GM18873 (cell line): Measurements from ENCODE around the gene CST6.
"Not testable (repeated sequence)": the region's sequence is repeated elsewhere in the genome, so short reads cannot be mapped to it uniquely, and the experiment has no call there.

ENCODE experiments used
- ATAC-seq: cut with Tn5 transposase; IDR thresholded peaks from one replicate; pipeline ENCODE4 v1.9.1; 2021; ENCODE audit warnings: mild to moderate bottlenecking, moderate library complexity, moderate number of reproducible peaks; ENCODE audit not compliant: unreplicated experiment, low FRiP score

CST6 gene

DNA sequence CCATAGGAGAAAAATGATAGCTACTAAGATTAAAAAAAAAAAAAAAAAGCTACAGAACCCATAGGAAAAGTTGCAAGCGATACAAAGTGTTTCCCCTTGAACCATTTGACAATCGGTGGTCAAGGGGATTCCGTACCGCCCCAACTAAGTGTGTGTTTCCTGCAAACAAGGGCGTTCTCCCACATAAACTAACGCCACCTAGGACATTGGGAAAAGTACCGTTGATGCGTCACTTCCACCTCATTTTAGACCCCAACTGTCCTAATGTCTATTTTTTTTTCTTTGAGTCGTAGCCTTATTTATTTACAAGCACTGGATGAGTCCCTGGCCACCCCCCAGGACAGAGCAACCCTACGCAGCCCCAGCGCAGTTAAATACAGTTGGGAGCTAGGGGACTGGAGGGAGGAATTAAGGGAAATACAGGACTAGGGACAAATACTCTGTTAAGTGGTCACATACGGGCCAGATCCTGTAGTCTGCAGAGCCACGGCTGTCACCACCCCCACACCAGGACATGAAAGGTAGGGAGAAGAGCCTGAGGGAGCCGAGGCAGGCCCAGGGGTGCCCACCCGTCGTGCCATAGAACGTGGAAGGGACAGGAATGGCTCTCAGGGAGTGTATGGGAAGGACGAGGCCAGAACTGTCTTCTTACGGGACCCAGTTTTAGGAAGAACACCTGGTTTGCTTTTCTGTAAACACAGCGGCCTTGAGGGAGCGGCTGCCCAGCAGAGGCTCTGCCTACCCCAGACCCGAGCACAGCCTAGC, 28.8 kb upstream of the CST6 start:
- no peak for ATAC-seq

- no peak for ATAC-seq
These were observed 28.2 kb upstream of the CST6 start for GRCh38 chr11:65983589-65983987.

- ATAC-seq, result no peak
These were observed 24.5 kb upstream of the CST6 start for GRCh38 chr11:65987336-65987735.

DNA sequence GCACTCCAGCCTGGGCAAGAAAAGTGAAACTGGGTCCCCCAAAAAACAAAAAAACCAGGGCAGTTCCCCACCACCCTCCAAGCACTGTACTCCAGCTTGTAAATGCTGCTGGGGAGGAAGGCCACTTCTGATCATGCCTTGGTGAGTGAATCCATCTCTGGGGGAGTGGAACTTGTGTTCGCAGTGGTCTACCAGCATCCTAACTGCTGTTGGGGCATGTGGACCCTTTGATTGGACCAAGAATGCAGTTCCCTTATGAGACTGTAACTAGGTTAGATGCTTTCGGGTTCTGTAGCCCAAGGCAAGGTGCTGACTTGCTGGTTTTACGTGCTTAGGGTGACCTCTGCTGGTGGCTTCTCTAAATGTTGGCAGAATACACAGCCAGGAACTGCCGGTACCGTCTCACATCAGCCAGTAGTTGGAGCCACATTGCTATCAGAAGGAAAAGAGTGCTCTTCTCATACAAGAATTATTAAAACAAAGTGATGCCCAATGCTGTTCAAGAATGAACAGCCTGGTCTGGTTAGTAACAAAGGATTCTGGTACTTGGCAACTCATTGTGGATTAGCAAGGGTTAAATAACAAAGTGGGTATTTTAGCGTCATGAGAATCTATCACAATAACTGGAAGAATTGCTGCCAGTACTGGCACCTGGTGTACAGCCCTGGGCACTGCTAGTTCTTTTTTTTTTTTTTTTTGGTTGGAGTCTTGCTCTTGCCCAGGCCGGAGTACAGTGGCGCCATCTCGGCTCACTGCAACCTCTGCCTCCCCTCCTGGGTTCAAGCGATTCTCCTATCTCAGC, 22.8 kb upstream of the CST6 start:
- ATAC-seq, result peak; percentile 87

DNA sequence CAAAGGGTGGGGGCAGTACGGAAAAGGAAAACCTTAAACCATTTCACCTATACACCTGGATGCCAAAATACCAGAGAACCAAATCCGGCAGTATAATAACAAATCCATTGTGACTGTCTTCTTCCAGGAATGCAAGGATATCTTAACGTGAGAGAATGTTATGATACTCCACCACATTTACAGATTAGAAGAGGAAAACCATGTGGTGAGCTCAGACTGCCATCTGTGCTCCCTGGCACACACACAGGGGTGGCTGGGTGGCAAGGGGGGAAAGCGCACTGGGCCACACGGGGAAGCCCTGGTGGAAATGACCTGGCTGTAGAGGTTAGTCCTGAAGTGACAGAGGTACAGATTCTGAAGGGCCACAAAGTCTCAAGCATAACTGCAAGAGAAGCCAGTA, 19.8 kb upstream of the CST6 start:
- ATAC-seq, result no peak

DNA sequence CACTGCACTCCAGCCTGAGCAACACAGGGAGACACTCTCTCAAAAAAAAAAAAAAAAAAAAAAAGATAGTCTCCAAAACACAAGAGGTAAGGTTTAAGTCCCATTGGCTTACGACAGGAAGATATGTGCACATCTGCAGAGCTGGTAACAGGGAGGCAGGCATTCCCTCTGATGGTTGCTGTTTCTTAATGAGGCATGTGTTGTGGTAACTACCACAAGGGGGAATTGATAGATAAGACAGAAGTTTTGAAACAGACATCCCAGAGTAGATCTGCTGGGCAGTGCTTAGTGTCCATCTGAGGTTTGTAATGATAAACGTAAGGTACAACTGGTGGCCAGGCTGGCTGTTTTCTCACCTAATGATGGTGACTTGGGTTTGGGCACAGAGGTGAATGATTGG, 14.5 kb upstream of the CST6 start:
- ATAC-seq, result no peak

GRCh38 chr11:66001942-66002647, 9.7 kb upstream of the CST6 start, which contains the start of the genes BANF1 and EIF1AD:
Gene BANF1 (plus strand): TSS chr11:66002503. CDS start chr11:66003251, 748 bp downstream.
Gene EIF1AD (minus strand): TSS chr11:66002157. CDS start chr11:66000389, 1,768 bp downstream.
- ATAC-seq, result peak; percentile 70

DNA sequence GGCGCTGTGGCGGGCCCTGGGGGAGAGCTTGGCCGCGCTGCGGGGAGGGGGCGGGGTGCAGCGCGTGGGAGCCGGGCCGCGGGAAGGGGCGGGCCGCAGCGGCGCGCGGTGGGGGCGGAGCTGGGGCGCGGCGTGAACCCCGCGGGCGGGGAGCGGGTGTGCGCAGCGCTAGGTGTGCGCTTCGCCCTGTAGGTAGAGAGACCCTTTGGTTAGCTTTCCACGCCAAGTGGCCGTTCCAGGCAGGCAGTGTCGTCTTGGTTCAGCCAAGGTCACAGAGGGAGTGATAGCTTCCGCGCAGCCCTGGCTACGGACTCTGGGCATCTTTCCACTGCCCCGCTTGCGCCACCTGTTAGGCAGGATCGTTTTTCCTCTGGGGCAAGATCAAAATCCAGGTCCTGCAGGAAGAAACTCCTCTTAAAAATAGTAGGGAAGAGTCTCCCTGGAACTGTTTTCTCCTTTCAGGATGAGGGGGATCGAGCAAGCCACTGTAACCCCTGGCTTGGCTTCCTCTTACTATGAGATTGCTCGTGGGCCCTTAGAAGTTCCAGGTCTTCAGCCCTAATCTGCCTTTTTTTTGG, 9.1 kb upstream of the CST6 start:
- peak; percentile 17 for ATAC-seq

- no peak for ATAC-seq
These were observed 8.5 kb upstream of the CST6 start for GRCh38 chr11:66003291-66003690.

GRCh38 chr11:66004186-66004585, 7.6 kb upstream of the CST6 start:
- no peak for ATAC-seq

- no peak for ATAC-seq
These were observed 5.5 kb upstream of the CST6 start for GRCh38 chr11:66006134-66006890.

DNA sequence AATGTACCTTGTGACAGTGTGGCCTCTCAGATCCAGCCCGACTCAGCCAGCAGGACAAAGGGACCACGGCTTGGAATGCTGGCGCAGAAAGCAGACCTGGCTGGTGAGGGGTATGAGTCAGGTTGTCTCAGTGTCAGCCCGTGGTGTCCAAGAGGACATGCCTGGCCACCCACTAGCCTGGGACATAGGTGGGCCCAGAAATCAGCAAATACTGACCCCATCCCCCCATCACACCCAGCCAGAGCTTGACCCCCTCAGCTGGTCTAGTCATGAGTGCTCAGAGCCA, 5.0 kb upstream of the CST6 start:
- no peak for ATAC-seq

GRCh38 chr11:66007201-66007634, 4.6 kb upstream of the CST6 start:
- no peak for ATAC-seq

- ATAC-seq, result no peak
These were observed 3.7 kb upstream of the CST6 start for GRCh38 chr11:66008095-66008467.

- ATAC-seq, result no peak
These were observed 3.2 kb upstream of the CST6 start for GRCh38 chr11:66008468-66009101.

- not testable (repeated sequence) for ATAC-seq
These were observed 1.8 kb upstream of the CST6 start for GRCh38 chr11:66010036-66010435.

DNA sequence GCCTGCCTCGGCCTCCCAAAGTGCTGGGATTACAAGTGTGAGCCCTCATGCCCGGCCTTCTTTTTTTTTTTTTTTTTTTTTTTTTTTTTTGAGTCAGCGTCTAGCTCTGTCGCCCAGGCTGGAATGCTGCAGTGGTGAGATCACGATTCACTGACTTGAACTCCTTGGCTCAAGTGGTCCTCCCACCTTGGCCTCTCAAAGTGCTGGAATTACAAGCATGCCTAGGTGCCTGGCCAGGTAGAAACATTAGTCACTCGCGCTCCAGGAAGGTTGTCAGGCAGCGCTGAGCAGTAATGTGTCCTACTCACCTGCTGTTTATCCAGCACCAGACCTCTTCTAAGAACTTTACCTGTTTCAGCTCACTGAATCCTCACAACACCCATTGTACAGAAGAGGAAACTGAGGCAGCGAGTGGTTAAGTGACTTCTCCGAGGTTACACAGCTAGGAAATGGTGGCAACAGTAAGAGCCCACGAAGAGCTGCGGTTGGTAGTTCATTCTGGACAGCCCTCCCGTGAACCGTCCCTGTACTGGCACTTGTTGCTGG, 496 bp upstream of the CST6 start:
- no peak for ATAC-seq

GRCh38 chr11:66012371-66012945, 650 bp downstream of the CST6 start:
- no peak for ATAC-seq
